GM19467 (cell line): ENCODE results near the gene HAGHL.
"Not testable (repeated sequence)": the region's sequence is repeated elsewhere in the genome, so short reads cannot be mapped to it uniquely, and the experiment has no call there.

ENCODE experiments used
- ATAC-seq: cut with Tn5 transposase; IDR thresholded peaks from one replicate; pipeline ENCODE4 v1.9.1; 2021; ENCODE audit warnings: mild to moderate bottlenecking, moderate library complexity; ENCODE audit not compliant: unreplicated experiment

Gene HAGHL

DNA sequence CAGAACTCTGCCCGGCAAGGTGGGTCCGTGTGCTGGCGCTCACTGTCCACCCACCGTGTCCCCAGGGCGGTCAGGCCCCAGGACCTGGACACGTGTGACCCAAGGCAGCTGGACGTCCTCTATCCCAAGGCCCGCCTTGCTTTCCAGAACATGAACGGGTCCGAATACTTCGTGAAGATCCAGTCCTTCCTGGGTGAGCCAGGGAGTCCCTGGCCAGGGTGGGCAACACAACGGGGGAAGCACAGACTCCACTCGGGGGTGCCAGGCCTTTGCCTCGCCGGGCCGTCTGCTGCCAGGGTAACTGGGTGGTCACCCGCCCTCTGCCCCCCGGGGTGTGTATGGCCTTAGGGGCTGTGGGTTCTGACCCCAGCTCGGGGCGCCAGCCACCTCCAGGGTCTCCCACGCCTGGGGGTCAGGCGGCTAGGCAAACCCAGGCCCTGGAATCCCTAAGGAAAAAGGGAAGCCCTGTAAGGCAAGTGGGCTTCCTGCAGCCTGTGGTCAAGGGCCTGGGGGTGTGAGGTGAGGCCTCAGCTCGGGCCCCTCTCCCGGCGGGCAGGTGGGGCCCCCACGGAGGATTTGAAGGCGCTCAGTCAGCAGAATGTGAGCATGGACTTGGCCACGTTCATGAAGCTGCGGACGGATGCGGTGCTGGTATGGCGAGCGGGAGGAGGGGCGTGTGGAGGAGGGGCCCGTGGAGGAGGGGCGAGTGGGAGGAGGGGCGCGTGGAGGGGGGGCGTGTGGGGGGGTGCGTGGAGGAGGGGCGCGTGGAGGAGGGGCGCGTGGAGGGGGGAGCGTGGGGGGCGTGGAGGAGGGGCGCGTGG is 40.1 kb downstream of the HAGHL start:
- ATAC-seq: no peak

GRCh38 chr16:767743-768235 is 40.9 kb downstream of the HAGHL start:
- no peak for ATAC-seq

DNA sequence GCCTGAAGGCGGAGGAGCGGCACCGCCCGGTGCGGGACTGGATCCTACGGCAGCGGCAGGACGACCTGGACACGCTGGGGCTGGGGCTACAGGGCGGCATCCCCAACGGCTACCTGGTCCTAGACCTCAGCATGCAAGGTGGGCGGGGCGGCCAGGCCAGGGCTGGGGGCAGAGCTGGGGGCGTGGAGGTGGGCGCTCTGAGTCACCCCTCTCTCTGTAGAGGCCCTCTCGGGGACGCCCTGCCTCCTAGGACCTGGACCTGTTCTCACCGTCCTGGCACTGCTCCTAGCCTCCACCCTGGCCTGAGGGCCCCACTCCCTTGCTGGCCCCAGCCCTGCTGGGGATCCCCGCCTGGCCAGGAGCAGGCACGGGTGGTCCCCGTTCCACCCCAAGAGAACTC is 41.5 kb downstream of the HAGHL start:
- no peak for ATAC-seq

DNA sequence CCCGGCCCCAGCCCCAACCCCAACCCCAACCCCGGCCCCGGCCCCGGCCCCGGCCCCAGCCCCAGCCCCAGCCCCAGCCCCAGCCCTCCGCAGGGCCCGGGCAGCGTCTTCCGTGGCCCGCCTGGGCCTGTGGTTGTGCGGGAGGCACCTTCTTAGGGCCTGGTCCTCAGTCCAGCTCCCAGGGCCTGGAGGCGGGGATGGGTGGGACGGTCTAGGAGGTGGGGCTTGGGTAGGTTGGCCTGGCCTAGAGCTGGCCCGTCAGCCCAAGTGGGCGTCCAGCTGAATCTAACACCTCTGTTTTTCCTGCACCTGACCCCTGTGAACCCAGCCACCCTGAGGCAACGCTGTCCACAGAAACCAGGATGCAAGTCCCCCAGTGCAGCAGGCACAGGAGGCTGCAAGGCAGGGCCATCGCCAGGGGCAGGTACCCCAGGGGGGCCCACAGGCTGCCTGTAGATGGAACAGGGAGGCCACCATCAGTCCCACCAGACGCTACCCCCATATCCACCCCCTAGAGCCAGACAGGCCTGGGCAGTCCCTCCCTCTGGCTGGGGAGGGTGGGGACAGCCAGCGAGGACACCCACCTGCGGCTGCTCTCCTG is 42.4 kb downstream of the HAGHL start:
- ATAC-seq: no peak

DNA sequence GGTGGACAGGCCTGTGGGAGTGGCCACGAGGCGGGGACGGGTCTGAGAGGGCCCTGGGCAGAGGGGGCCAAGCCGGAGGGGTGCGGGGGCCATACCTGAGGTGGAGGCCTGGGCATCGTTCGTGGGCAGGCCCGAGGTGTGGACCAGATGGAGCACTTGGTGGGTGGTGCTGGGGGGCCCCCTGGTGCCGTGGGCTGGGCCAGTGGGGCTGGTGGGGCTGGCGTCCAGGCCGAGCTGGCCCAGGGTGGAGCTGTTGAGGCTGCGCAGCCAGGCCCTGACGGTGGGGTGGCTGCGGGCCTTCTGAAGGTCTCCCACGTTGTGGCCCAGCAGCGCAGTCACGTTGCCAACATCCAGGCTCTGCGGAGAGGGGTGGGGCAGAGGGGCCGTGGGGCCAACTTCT is 43.0 kb downstream of the HAGHL start:
- no peak for ATAC-seq

DNA sequence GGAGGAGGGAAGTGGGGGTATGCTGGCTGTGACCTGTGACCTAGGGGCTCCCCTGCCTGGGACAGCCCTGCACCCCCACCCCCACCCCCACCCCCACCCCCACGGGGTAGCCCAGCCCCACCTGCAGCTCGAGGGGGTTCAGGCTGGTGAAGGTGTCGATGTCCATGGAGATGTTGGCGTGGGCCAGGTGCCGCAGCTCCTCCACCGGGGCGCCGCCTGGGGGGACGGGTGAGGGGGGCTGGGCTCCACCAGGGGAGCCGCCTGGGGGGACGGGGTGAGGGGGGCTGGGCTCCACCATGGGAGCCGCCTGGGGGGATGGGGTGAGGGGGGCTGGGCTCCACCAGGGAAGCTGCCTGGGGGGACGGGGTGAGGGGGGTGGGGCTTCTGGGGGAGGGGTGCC is 43.5 kb downstream of the HAGHL start:
- ATAC-seq: no peak

- ATAC-seq: no peak
Observed at GRCh38 chr16:772959-773358, 46.1 kb downstream of the HAGHL start.

- no peak for ATAC-seq
Observed at GRCh38 chr16:774086-775001, 47.4 kb downstream of the HAGHL start.

- no peak for ATAC-seq
Observed at GRCh38 chr16:775236-775796, 48.4 kb downstream of the HAGHL start.

GRCh38 chr16:776298-776697 is 49.4 kb downstream of the HAGHL start:
- not testable (repeated sequence) for ATAC-seq

- ATAC-seq: no peak
Observed at GRCh38 chr16:776824-777223, 49.9 kb downstream of the HAGHL start.

GRCh38 chr16:777826-778225 is 50.9 kb downstream of the HAGHL start:
- ATAC-seq: no peak

GRCh38 chr16:778447-778846 is 51.5 kb downstream of the HAGHL start:
- no peak for ATAC-seq

GRCh38 chr16:778909-779527 is 52.1 kb downstream of the HAGHL start:
- no peak for ATAC-seq
